GM12878 (cell line): ENCODE measurements around the gene SPTLC2. TPM values are rescaled to one million over a fixed set of nuclear protein-coding genes. Genes with fewer than 3 reads are reported as not detected.

Experiments
- ATAC-seq: fragments of 200-7000 bp; cut with Tn5 transposase; 3 replicates; pipeline ENCODE4 v1.9.1; 2020; ENCODE audit warnings: mild to moderate bottlenecking, moderate library complexity
- BruUV-seq: library from RNA; stranded (reverse); fragments of 400-500 nt; replicated peaks from 2 replicates; lab custom pipeline; 2021; lab: Mats Ljungman, UMichigan
- CTCF ChIA-PET: fragments of 300-600 bp; sonication (Branson Sonifier 250); formaldehyde crosslinking; extraction: SDS; loops from one replicate; lab custom pipeline; 2021; ENCODE audit warnings: inconsistent platforms; lab: Yijun Ruan, JAX
- POLR2A ChIA-PET: fragments of 350-600 bp; formaldehyde crosslinking; extraction: SDS; loops from one replicate; lab custom pipeline; 2021; ENCODE audit warnings: inconsistent platforms; lab: Charles Lee
- RAD21 ChIA-PET: fragments of 300-600 bp; sonication (Branson Sonifier 250); formaldehyde crosslinking; loops from one replicate; lab custom pipeline; 2023; ENCODE audit warnings: antibody characterized with exemption; ENCODE audit not compliant: unreplicated experiment; lab: Charles Lee
- SMC1A ChIA-PET: fragments of 300-600 bp; sonication (Branson Sonifier 250); formaldehyde crosslinking; loops from one replicate; lab custom pipeline; 2023; ENCODE audit not compliant: unreplicated experiment, uncharacterized antibody; lab: Charles Lee
- DNase-seq: peaks from one replicate; pipeline ENCODE4 v3.0.0-alpha.2; 2011; ENCODE audit warnings: low read depth, low spot score
- FAIRE-seq: peaks from 3 replicates; lab custom pipeline; 2011; peaks lifted over from hg19 to GRCh38; lab: Jason Lieb, UNC
- H2AFZ ChIP-seq: 2 replicates; pipeline ENCODE4 v1.6.0; 2011; ENCODE audit warnings: low read depth, low read length, control low read depth; ENCODE audit not compliant: control insufficient read depth
- H3K27ac ChIP-seq: 2 replicates; pipeline ENCODE4 v1.5.1; 2011; ENCODE audit warnings: control low read depth; ENCODE audit not compliant: control insufficient read depth, insufficient read depth
- H3K27me3 ChIP-seq, 2 experiments: replicated peaks in 1 of 2; 2 replicates each; pipeline versions ENCODE4 v1.6.0 to v1.6.1; 2011; ENCODE audit warnings: low read length in 1 of 2; ENCODE audit not compliant: control insufficient read depth in 2 of 2, insufficient read depth in 2 of 2
- H3K36me3 ChIP-seq, 2 experiments: 2 replicates each; pipeline ENCODE4 v1.5.1; 2011; ENCODE audit warnings: low read length in 1 of 2; ENCODE audit not compliant: control insufficient read depth in 2 of 2, insufficient read depth in 2 of 2
- H3K4me1 ChIP-seq: 2 replicates; pipeline ENCODE4 v1.6.1; 2011; ENCODE audit warnings: mild to moderate bottlenecking, low read length, moderate library complexity, mixed read lengths; ENCODE audit not compliant: control insufficient read depth, insufficient read depth
- H3K4me2 ChIP-seq: 2 replicates; pipeline ENCODE4 v1.6.0; 2011; ENCODE audit warnings: control low read depth; ENCODE audit not compliant: control insufficient read depth, insufficient read depth
- H3K4me3 ChIP-seq: fragments of 200-600 bp; sonication (generic); 2 replicates; pipeline ENCODE4 v1.5.1; 2016
- H3K79me2 ChIP-seq: 2 replicates; pipeline ENCODE4 v1.6.0; 2011; ENCODE audit warnings: low read length; ENCODE audit not compliant: control insufficient read depth, insufficient read depth
- H3K9ac ChIP-seq: 2 replicates; pipeline ENCODE4 v1.8.0; 2011; ENCODE audit warnings: low read length, control low read depth, mixed read lengths; ENCODE audit not compliant: control insufficient read depth, insufficient read depth
- H3K9me3 ChIP-seq: replicated peaks from 3 replicates; pipeline ENCODE4 v1.5.1; 2011; ENCODE audit warnings: mild to moderate bottlenecking, low read length; ENCODE audit not compliant: control insufficient read depth, insufficient read depth
- H4K20me1 ChIP-seq: 2 replicates; pipeline ENCODE4 v1.6.0; 2011; ENCODE audit not compliant: control insufficient read depth, insufficient read depth
- ATF7 ChIP-seq: fragments of 450-650 bp; IDR thresholded peaks from 2 replicates; pipeline ENCODE4 v1.6.1; 2016; ENCODE audit warnings: low read depth, mild to moderate bottlenecking
- ESRRA ChIP-seq: IDR thresholded peaks from 2 replicates; pipeline ENCODE4 v1.6.1; 2012; ENCODE audit warnings: mild to moderate bottlenecking, low read length, improper control_type of control experiment
- HDAC6 ChIP-seq: fragments of 200-600 bp; sonication (generic); IDR thresholded peaks from one replicate; pipeline ENCODE4 v1.8.0; 2017; ENCODE audit warnings: antibody characterized with exemption; ENCODE audit not compliant: unreplicated experiment
- IKZF2 ChIP-seq, 2 experiments: fragments of 450-650 bp; IDR thresholded peaks; 2 replicates each; pipeline ENCODE4 v1.6.1; 2017; ENCODE audit warnings: mild to moderate bottlenecking in 2 of 2, moderate library complexity in 2 of 2
- MEF2A ChIP-seq: IDR thresholded peaks from 2 replicates; pipeline ENCODE4 v1.6.1; 2011; ENCODE audit warnings: low read depth, mild to moderate bottlenecking, low read length, moderate library complexity; ENCODE audit not compliant: insufficient read depth
- MYB ChIP-seq: fragments of 150-350 bp; IDR thresholded peaks from 2 replicates; pipeline ENCODE4 v1.6.1; 2014; ENCODE audit warnings: mild to moderate bottlenecking, low read depth, low read length, borderline replicate concordance
- NFIC ChIP-seq: IDR thresholded peaks from 2 replicates; pipeline ENCODE4 v1.6.1; 2012; ENCODE audit warnings: low read depth, mild to moderate bottlenecking, inconsistent platforms, low read length, moderate library complexity
- POLR2AphosphoS5 ChIP-seq: IDR thresholded peaks from 2 replicates; pipeline ENCODE4 v1.6.1; 2011; ENCODE audit warnings: mild to moderate bottlenecking, low read length, inconsistent platforms
- RAD21 ChIP-seq: IDR thresholded peaks from 2 replicates; pipeline ENCODE4 v1.6.1; 2011; ENCODE audit warnings: mild to moderate bottlenecking, low read depth, low read length, moderate library complexity; ENCODE audit not compliant: insufficient read depth
- ZSCAN29 ChIP-seq: fragments of 450-650 bp; IDR thresholded peaks from 2 replicates; pipeline ENCODE4 v1.6.1; 2017; ENCODE audit warnings: mild to moderate bottlenecking, moderate library complexity
- WGBS: methylation state at CpG from one replicate; pipeline ENCODE4 v1.1.6; 2016; ENCODE audit warnings: low lambda C conversion rate; ENCODE audit not compliant: insufficient replicate concordance, insufficient coverage; ENCODE audit errors: missing lambda C conversion rate; 5-methylcytosine and 5-hydroxymethylcytosine counted together
- in situ Hi-C: fragments of 300-500 bp; cut with MboI; formaldehyde crosslinking; loops from 9 replicates; pipeline ENCODE4 v1.14.3; 2018; ENCODE audit warnings: mixed read lengths
- intact Hi-C: fragments of 100-400 bp; cut with micrococcal nuclease; formaldehyde crosslinking; loops from one replicate; pipeline ENCODE4 v1.14.2; 2022; ENCODE audit not compliant: unreplicated experiment
- polyA plus RNA-seq, 11 experiments: library from polyadenylated mRNA; depleted of rRNA in 4 of 11; unstranded in 6 of 11; stranded (reverse) in 5 of 11; fragments of >200 nt; fragmentation: Nextera tagmentation in 4 of 11; fragmentation: Illumina TruSeq in 1 of 11; extraction: Ambion mirVana in 4 of 11; extraction: Trizol in 1 of 11; gene quantifications; 1 replicate in 1 of 11; 2 replicates in 10 of 11; pipeline versions ENCODE4 v1.2.1 to v1.2.3, GENCODE V29; 2011 to 2016; ENCODE audit warnings: inconsistent platforms in 2 of 11, missing spikeins in 2 of 11, low read depth in 1 of 11
- total RNA-seq, 4 experiments: library from RNA; depleted of rRNA in 3 of 4; stranded (reverse); fragments of >200 nt in 3 of 4; fragmentation: Illumina TruSeq in 1 of 4; extraction: Trizol in 1 of 4; gene quantifications; 2 replicates each; pipeline versions ENCODE4 v1.2.1 to v1.2.3, GENCODE V29; 2013 to 2021
- TF ChIP-seq, protein P1 (sequence below): fragments of 450-650 bp; formaldehyde crosslinking; IDR thresholded peaks from 2 replicates; pipeline ENCODE4 v1.4.0; 2020; ENCODE audit warnings: mild to moderate bottlenecking, moderate library complexity
- TF ChIP-seq, protein P2 (sequence below): IDR thresholded peaks from 2 replicates; pipeline ENCODE4 v1.6.1; 2011; ENCODE audit warnings: low read depth, mild to moderate bottlenecking, low read length, moderate library complexity, borderline replicate concordance; ENCODE audit errors: extremely low read depth
- TF ChIP-seq, protein P3 (sequence below): IDR thresholded peaks from 2 replicates; pipeline ENCODE4 v1.6.1; 2012; ENCODE audit warnings: mild to moderate bottlenecking, low read depth, low read length
- TF ChIP-seq, protein P4 (sequence below): fragments of 450-650 bp; IDR thresholded peaks from 2 replicates; pipeline ENCODE4 v1.6.1; 2017; ENCODE audit warnings: mild to moderate bottlenecking, low read depth, inconsistent platforms; ENCODE audit not compliant: poor library complexity, severe bottlenecking
- TF ChIP-seq, protein P5 (sequence below): IDR thresholded peaks from 2 replicates; pipeline ENCODE4 v1.6.1; 2012; ENCODE audit warnings: low read depth, low read length, improper control_type of control experiment

Gene SPTLC2
- total and polyA plus RNA-seq, 10 of the 15 experiments (the other 5 are each of a cell fraction or from before 2014, with no cell fraction given), result 6.9 to 35.1 (median 19.7) TPM

DNA sequence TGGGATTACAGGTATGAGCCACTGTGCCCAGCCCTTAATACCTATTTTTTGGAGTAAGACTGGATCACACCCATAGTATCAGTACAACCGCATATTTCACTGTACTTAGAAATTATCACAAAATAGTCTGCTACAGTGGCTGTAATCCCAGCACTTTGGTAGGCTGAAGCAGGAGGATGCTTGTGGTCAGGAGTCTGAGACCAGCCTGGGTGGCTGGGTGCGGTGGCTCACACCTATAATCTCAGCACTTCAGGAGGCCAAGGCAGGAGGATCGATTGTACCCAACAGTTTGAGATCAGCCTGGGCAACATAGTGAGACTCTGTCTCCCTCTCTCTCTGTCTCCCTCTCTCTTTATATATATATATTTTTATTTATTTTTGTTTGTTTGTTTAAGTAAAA is 5.9 kb downstream of the SPTLC2 start:
- Histone ChIP-seq H3K9ac (no peak overlapping the region), H3K27ac (no peak overlapping the region), H3K36me3 (no peaks in the 10 kb centered on the region), H3K4me1 (peaks cover 13% of the 10 kb centered on the region), H3K9me3 (no peaks in the 10 kb centered on the region), H4K20me1 (no peaks in the 10 kb centered on the region), H3K79me2 (peaks cover 63% of the 10 kb centered on the region), H2AFZ (no peak overlapping the region), H3K4me3 (no peak overlapping the region), H3K27me3 (no peaks in the 10 kb centered on the region), H3K4me2 (no peak overlapping the region)
- RAD21 ChIA-PET, result no interaction called here
- CTCF ChIA-PET, result no interaction called here
- in situ Hi-C loops (no loop called here), intact Hi-C loops (loop anchor here (10.0 kb wide), 1 partner anchor 94 kb away; the partner anchor contains the start of genes ALKBH1 and SLIRP)
- ATAC-seq (no peak), FAIRE-seq (no peak), DNase-seq (no peak)
- SMC1A ChIA-PET, result interaction anchor here (1.7 to 3.4 kb wide), 2 partner anchors 14 to 18 kb away, joined by 5 to 11 read pairs; no protein-coding TSS in a partner anchor
- no TSS peak for BruUV-seq
- WGBS, result 83% methylated on average over 3 of the region's 3 CpGs
- POLR2A ChIA-PET, result no interaction called here
- TF ChIP-seq, protein P1, sequence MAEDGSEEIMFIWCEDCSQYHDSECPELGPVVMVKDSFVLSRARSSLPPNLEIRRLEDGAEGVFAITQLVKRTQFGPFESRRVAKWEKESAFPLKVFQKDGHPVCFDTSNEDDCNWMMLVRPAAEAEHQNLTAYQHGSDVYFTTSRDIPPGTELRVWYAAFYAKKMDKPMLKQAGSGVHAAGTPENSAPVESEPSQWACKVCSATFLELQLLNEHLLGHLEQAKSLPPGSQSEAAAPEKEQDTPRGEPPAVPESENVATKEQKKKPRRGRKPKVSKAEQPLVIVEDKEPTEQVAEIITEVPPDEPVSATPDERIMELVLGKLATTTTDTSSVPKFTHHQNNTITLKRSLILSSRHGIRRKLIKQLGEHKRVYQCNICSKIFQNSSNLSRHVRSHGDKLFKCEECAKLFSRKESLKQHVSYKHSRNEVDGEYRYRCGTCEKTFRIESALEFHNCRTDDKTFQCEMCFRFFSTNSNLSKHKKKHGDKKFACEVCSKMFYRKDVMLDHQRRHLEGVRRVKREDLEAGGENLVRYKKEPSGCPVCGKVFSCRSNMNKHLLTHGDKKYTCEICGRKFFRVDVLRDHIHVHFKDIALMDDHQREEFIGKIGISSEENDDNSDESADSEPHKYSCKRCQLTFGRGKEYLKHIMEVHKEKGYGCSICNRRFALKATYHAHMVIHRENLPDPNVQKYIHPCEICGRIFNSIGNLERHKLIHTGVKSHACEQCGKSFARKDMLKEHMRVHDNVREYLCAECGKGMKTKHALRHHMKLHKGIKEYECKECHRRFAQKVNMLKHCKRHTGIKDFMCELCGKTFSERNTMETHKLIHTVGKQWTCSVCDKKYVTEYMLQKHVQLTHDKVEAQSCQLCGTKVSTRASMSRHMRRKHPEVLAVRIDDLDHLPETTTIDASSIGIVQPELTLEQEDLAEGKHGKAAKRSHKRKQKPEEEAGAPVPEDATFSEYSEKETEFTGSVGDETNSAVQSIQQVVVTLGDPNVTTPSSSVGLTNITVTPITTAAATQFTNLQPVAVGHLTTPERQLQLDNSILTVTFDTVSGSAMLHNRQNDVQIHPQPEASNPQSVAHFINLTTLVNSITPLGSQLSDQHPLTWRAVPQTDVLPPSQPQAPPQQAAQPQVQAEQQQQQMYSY (CRISPR knock-in tag), result no peak
- TF ChIP-seq IKZF2 (IDR thresholded peaks at IDR 0.05) (no peak), ATF7 (no peak), NFIC (no peak), MYB (no peak), ZSCAN29 (no peak), POLR2AphosphoS5 (no peak), RAD21 (no peak), HDAC6 (no peak), ESRRA (no peak), MEF2A (no peak)
- TF ChIP-seq, protein P2, sequence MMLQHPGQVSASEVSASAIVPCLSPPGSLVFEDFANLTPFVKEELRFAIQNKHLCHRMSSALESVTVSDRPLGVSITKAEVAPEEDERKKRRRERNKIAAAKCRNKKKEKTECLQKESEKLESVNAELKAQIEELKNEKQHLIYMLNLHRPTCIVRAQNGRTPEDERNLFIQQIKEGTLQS, result no peak
- TF ChIP-seq, protein P3, sequence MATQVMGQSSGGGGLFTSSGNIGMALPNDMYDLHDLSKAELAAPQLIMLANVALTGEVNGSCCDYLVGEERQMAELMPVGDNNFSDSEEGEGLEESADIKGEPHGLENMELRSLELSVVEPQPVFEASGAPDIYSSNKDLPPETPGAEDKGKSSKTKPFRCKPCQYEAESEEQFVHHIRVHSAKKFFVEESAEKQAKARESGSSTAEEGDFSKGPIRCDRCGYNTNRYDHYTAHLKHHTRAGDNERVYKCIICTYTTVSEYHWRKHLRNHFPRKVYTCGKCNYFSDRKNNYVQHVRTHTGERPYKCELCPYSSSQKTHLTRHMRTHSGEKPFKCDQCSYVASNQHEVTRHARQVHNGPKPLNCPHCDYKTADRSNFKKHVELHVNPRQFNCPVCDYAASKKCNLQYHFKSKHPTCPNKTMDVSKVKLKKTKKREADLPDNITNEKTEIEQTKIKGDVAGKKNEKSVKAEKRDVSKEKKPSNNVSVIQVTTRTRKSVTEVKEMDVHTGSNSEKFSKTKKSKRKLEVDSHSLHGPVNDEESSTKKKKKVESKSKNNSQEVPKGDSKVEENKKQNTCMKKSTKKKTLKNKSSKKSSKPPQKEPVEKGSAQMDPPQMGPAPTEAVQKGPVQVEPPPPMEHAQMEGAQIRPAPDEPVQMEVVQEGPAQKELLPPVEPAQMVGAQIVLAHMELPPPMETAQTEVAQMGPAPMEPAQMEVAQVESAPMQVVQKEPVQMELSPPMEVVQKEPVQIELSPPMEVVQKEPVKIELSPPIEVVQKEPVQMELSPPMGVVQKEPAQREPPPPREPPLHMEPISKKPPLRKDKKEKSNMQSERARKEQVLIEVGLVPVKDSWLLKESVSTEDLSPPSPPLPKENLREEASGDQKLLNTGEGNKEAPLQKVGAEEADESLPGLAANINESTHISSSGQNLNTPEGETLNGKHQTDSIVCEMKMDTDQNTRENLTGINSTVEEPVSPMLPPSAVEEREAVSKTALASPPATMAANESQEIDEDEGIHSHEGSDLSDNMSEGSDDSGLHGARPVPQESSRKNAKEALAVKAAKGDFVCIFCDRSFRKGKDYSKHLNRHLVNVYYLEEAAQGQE, result no peak
- TF ChIP-seq, protein P4, sequence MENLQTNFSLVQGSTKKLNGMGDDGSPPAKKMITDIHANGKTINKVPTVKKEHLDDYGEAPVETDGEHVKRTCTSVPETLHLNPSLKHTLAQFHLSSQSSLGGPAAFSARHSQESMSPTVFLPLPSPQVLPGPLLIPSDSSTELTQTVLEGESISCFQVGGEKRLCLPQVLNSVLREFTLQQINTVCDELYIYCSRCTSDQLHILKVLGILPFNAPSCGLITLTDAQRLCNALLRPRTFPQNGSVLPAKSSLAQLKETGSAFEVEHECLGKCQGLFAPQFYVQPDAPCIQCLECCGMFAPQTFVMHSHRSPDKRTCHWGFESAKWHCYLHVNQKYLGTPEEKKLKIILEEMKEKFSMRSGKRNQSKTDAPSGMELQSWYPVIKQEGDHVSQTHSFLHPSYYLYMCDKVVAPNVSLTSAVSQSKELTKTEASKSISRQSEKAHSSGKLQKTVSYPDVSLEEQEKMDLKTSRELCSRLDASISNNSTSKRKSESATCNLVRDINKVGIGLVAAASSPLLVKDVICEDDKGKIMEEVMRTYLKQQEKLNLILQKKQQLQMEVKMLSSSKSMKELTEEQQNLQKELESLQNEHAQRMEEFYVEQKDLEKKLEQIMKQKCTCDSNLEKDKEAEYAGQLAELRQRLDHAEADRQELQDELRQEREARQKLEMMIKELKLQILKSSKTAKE, result no peak
- TF ChIP-seq, protein P5, sequence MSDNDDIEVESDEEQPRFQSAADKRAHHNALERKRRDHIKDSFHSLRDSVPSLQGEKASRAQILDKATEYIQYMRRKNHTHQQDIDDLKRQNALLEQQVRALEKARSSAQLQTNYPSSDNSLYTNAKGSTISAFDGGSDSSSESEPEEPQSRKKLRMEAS, result no peak
